ENCODE data around the gene GNG7.
"Not testable (repeated sequence)": the region's sequence is repeated elsewhere in the genome, so short reads cannot be mapped to it uniquely, and the experiment has no call there.

The GNG7 gene

GRCh38 chr19:2544576-2545415, 157.7 kb downstream of the GNG7 start (continued):
- no peak for TF ChIP-seq PATZ1 (CRISPR knock-in tag; IDR thresholded peaks at IDR 0.05; ENCODE audit: borderline replicate concordance)
- TF ChIP-seq PPARA (CRISPR knock-in tag; IDR thresholded peaks at IDR 0.05; ENCODE audit: borderline replicate concordance): no peak
- no peak for TF ChIP-seq POU6F1 (CRISPR knock-in tag; IDR thresholded peaks at IDR 0.05; ENCODE audit: borderline replicate concordance, low read depth)
- TF ChIP-seq TCF4 (CRISPR knock-in tag; IDR thresholded peaks at IDR 0.05; ENCODE audit: borderline replicate concordance): no peak
- TF ChIP-seq RARB (CRISPR knock-in tag; IDR thresholded peaks at IDR 0.05): no peak
- no peak for TF ChIP-seq BACH2 (CRISPR knock-in tag; IDR thresholded peaks at IDR 0.05; ENCODE audit: borderline replicate concordance)
- TF ChIP-seq CSDC2 (CRISPR knock-in tag; IDR thresholded peaks at IDR 0.05): no peak

GRCh38 chr19:2543463-2544442, 158.7 kb downstream of the GNG7 start:
- ATAC-seq: peak; percentile 92

GRCh38 chr19:2543072-2543462, 159.4 kb downstream of the GNG7 start:
- ATAC-seq: not testable (repeated sequence)

More at GRCh38 chr19:2543463-2544442, 158.7 kb downstream of the GNG7 start:
- TF ChIP-seq ZFP3 (CRISPR knock-in tag; IDR thresholded peaks at IDR 0.05) (peak; percentile 41; the same call in 1 of the 2 replicates), CSRNP3 (CRISPR knock-in tag; IDR thresholded peaks at IDR 0.05) (no peak)

- TF ChIP-seq PPARA (CRISPR knock-in tag; IDR thresholded peaks at IDR 0.05; ENCODE audit: borderline replicate concordance) (no peak), TOX (CRISPR knock-in tag; IDR thresholded peaks at IDR 0.05; ENCODE audit: borderline replicate concordance) (no peak), RARB (CRISPR knock-in tag; IDR thresholded peaks at IDR 0.05) (no peak), POU6F1 (CRISPR knock-in tag; IDR thresholded peaks at IDR 0.05; ENCODE audit: borderline replicate concordance, low read depth) (no peak), SNAI2 (CRISPR knock-in tag; IDR thresholded peaks at IDR 0.05) (no peak), BACH2 (CRISPR knock-in tag; IDR thresholded peaks at IDR 0.05; ENCODE audit: borderline replicate concordance) (no peak), ZFP30 (CRISPR knock-in tag; IDR thresholded peaks at IDR 0.05) (no peak), CSDC2 (CRISPR knock-in tag; IDR thresholded peaks at IDR 0.05) (no peak)
- ATAC-seq: no peak
Observed at GRCh38 chr19:2542341-2543069, 160.0 kb downstream of the GNG7 start.

GRCh38 chr19:2540646-2541454, 161.6 kb downstream of the GNG7 start:
- ATAC-seq: peak; percentile 88
- TF ChIP-seq ZNF565 (CRISPR knock-in tag; conservative IDR thresholded peaks at IDR 0.05; ENCODE audit: low read depth): no peak
- no peak for TF ChIP-seq GLIS3 (CRISPR knock-in tag; IDR thresholded peaks at IDR 0.05)
- no peak for TF ChIP-seq PATZ1 (CRISPR knock-in tag; IDR thresholded peaks at IDR 0.05; ENCODE audit: borderline replicate concordance)
- TF ChIP-seq TSHZ2 (CRISPR knock-in tag; IDR thresholded peaks at IDR 0.05): no peak
- peak; percentile 35; the same call in 1 of the 2 replicates for TF ChIP-seq ISL1 (CRISPR knock-in tag; IDR thresholded peaks at IDR 0.05)
- 0 out of 2 replicates have a peak, but pooled peaks have one; percentile 32 for TF ChIP-seq SNAI2 (CRISPR knock-in tag; IDR thresholded peaks at IDR 0.05)
